Body of pancreas (tissue), 4 donors: ENCODE results near the gene KRT16. TPM values are rescaled to one million over a fixed set of nuclear protein-coding genes. Genes with fewer than 3 reads are reported as not detected.
"Not testable (repeated sequence)": the region's sequence is repeated elsewhere in the genome, so short reads cannot be mapped to it uniquely, and the experiment has no call there.

Experiments
- ATAC-seq: fragments of 150-250 bp; one replicate; pipeline ENCODE4 v1.9.1; 2016
- DNase-seq, 4 donors: peaks; one replicate each; pipeline ENCODE4 v3.0.0-alpha.2; 2019
- H3K27ac ChIP-seq, 4 donors: fragments of 200-600 bp; sonication (generic); 1 replicate in 3 of 4; 2 replicates in 1 of 4; pipeline versions ENCODE4 v1.5.1 to v1.6.1; 2016 to 2019; ENCODE audit warnings: mild to moderate bottlenecking in 1 of 4, mixed read lengths in 1 of 4, moderate library complexity in 1 of 4
- H3K27me3 ChIP-seq, 2 donors: fragments of 200-600 bp; sonication (generic); one replicate each; pipeline ENCODE4 v1.6.0; 2016; ENCODE audit warnings: mild to moderate bottlenecking in 1 of 2
- H3K36me3 ChIP-seq, 2 donors: fragments of 200-600 bp; sonication (generic); replicated peaks in 1 of 2; 2 replicates each; pipeline ENCODE4 v1.5.1; 2016; ENCODE audit warnings: low read depth in 2 of 2; ENCODE audit not compliant: insufficient read depth in 1 of 2
- H3K4me1 ChIP-seq: fragments of 200-600 bp; sonication (generic); one replicate; pipeline ENCODE4 v1.6.0; 2016
- H3K4me3 ChIP-seq, 2 donors: fragments of 200-600 bp; sonication (generic); 1 replicate in 1 of 2; 2 replicates in 1 of 2; pipeline ENCODE4 v1.5.1; 2016 to 2019
- H3K9me3 ChIP-seq, 3 donors: fragments of 200-600 bp; sonication (generic); 1 replicate in 2 of 3; 2 replicates in 1 of 3; pipeline ENCODE4 v1.5.1; 2016
- CTCF ChIP-seq, 7 experiments: fragments of 450-650 bp in 4 of 7; fragments of 200-600 bp in 3 of 7; sonication (generic) in 3 of 7; IDR thresholded peaks; one replicate each; pipeline ENCODE4 v1.5.1; 2016 to 2019; ENCODE audit warnings: antibody characterized with exemption in 7 of 7
- POLR2A ChIP-seq, 3 donors: fragments of 450-650 bp; IDR thresholded peaks; one replicate each; pipeline ENCODE4 v1.6.1; 2016; ENCODE audit warnings: antibody characterized with exemption in 3 of 3, mild to moderate bottlenecking in 2 of 3
- WGBS, 2 donors: methylation state at CpG; one replicate each; pipeline ENCODE4 v1.1.5; 2017; 5-methylcytosine and 5-hydroxymethylcytosine counted together
- intact Hi-C: fragments of 100-400 bp; cut with DNase I; formaldehyde crosslinking; loops from one replicate; pipeline ENCODE4 v1.15.1; 2023
- total RNA-seq, 2 donors: library from RNA; depleted of rRNA; stranded (reverse); fragments of >200 nt; gene quantifications; one replicate each; pipeline ENCODE4 v1.1.0, GENCODE V29; 2016

The KRT16 gene
- total RNA-seq, 2 donors from 2014 or later, result 1.6 to 4.2 TPM

- H3K36me3 ChIP-seq, result no peaks in the 10 kb centered on the region
- no peaks in the 10 kb centered on the region for H3K9me3 ChIP-seq
- WGBS, 2 donors, result 56 to 65% methylated on average over 1 of the region's 1 CpG
- ATAC-seq (no peak), DNase-seq (no peak)
- H3K27ac ChIP-seq, result no peak overlapping the region
- no peak for TF ChIP-seq CTCF (IDR thresholded peaks at IDR 0.05)
- no peak for TF ChIP-seq POLR2A (IDR thresholded peaks at IDR 0.05)
- no peaks in the 10 kb centered on the region for H3K27me3 ChIP-seq
- peaks cover 5% of the 10 kb centered on the region for H3K4me1 ChIP-seq
- intact Hi-C loops, result no loop called here
- no peak overlapping the region for H3K4me3 ChIP-seq
Measured at GRCh38 chr17:41578538-41578937, 34.0 kb downstream of the KRT16 start.

GRCh38 chr17:41576740-41577139, 35.8 kb downstream of the KRT16 start:
- intact Hi-C loops, H3K9me3 ChIP-seq, H3K36me3 ChIP-seq, H3K4me3 ChIP-seq, H3K27ac ChIP-seq, ATAC-seq, H3K4me1 ChIP-seq, DNase-seq, H3K27me3 ChIP-seq: not testable (repeated sequence)
- 58 to 71% methylated on average over 4 of the region's 4 CpGs for WGBS, 2 donors

GRCh38 chr17:41575336-41575735, 37.2 kb downstream of the KRT16 start:
- Histone ChIP-seq H3K36me3 (no peaks in the 10 kb centered on the region), H3K27me3 (no peaks in the 10 kb centered on the region), H3K4me3 (no peak overlapping the region), H3K27ac (no peak overlapping the region), H3K9me3 (no peaks in the 10 kb centered on the region), H3K4me1 (peaks cover 5% of the 10 kb centered on the region)
- ATAC-seq, result no peak
- intact Hi-C loops, result no loop called here
- TF ChIP-seq CTCF (IDR thresholded peaks at IDR 0.05) (no peak), POLR2A (IDR thresholded peaks at IDR 0.05) (no peak)
- DNase-seq, result no peak
- 44 to 57% methylated on average over 3 of the region's 3 CpGs for WGBS, 2 donors

- ATAC-seq, result no peak
- H3K9me3 ChIP-seq, result no peaks in the 10 kb centered on the region
- 37 to 67% methylated on average over 9 to 23 of the region's 24 CpGs for WGBS, 2 donors
- H3K4me3 ChIP-seq, result no peak within 1 kb of the TSS
- no peaks in the 10 kb centered on the region for H3K36me3 ChIP-seq
- no peak for DNase-seq
- no peaks in the 10 kb centered on the region for H3K27me3 ChIP-seq
- TF ChIP-seq POLR2A (IDR thresholded peaks at IDR 0.05) (no peak), CTCF (IDR thresholded peaks at IDR 0.05) (no peak)
- H3K27ac ChIP-seq, result no peak within 1 kb of the TSS
- intact Hi-C loops, result no loop called here
- no peaks in the 10 kb centered on the region for H3K4me1 ChIP-seq
Measured at GRCh38 chr17:41571561-41572434, 40.8 kb downstream of the KRT16 start, which contains the start of gene KRT9. Gene KRT9 (minus strand): TSS chr17:41572059. CDS start chr17:41571992, 67 bp downstream.

- no peaks in the 10 kb centered on the region for H3K27me3 ChIP-seq
- intact Hi-C loops, result no loop called here
Measured at GRCh38 chr17:41567317-41567716, 45.2 kb downstream of the KRT16 start.

More at GRCh38 chr17:41567317-41567716, 45.2 kb downstream of the KRT16 start:
- ATAC-seq, result no peak
- no peak for DNase-seq
- H3K27ac ChIP-seq, result no peak overlapping the region
- 78 to 80% methylated on average over 6 of the region's 6 CpGs for WGBS, 2 donors
- H3K36me3 ChIP-seq, result no peaks in the 10 kb centered on the region
- TF ChIP-seq POLR2A (IDR thresholded peaks at IDR 0.05) (no peak), CTCF (IDR thresholded peaks at IDR 0.05) (no peak)
- H3K4me1 ChIP-seq, result no peaks in the 10 kb centered on the region
- no peaks in the 10 kb centered on the region for H3K9me3 ChIP-seq
- H3K4me3 ChIP-seq, result no peak overlapping the region
